ENCODE results near the gene EXOC6B.

- TF ChIP-seq, protein P1, sequence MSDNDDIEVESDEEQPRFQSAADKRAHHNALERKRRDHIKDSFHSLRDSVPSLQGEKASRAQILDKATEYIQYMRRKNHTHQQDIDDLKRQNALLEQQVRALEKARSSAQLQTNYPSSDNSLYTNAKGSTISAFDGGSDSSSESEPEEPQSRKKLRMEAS (IDR thresholded peaks at IDR 0.05), result no peak
- no peak for TF ChIP-seq PHF8 (conservative IDR thresholded peaks at IDR 0.05; ENCODE audit: low read depth, low read length)
- no peak for TF ChIP-seq CTCF (IDR thresholded peaks at IDR 0.05; ENCODE audit: control extremely low read depth in 1 of 3, insufficient read depth in 1 of 3, low read depth in 1 of 3, low read length in 3 of 3)
- no peak for TF ChIP-seq CEBPB (IDR thresholded peaks at IDR 0.05; ENCODE audit: low read depth, low read length)
- TF ChIP-seq EGR1 (IDR thresholded peaks at IDR 0.05; ENCODE audit: borderline replicate concordance, low read depth, low read length), result no peak
- TF ChIP-seq KDM1A (IDR thresholded peaks at IDR 0.05; ENCODE audit: borderline replicate concordance, low read length), result no peak
- TF ChIP-seq JUND (IDR thresholded peaks at IDR 0.05; ENCODE audit: low read length), result no peak
- TF ChIP-seq GABPA (IDR thresholded peaks at IDR 0.05; ENCODE audit: borderline replicate concordance, insufficient read depth, low read length), result no peak
Measured at GRCh38 chr2:72848436-72849137, 22.8 kb upstream of the EXOC6B start.
